Neural progenitor cell (in vitro differentiated cells): ENCODE results near the gene AK4.

Experiments
- EZH2 ChIP-seq: fragments of 200-600 bp; sonication (generic); IDR thresholded peaks from 2 replicates; pipeline ENCODE4 v1.6.1; 2017; ENCODE audit warnings: antibody characterized with exemption, mild to moderate bottlenecking, moderate library complexity
- EZH2phosphoT487 ChIP-seq: fragments of 200-600 bp; sonication (generic); IDR thresholded peaks from 2 replicates; pipeline ENCODE4 v1.6.1; 2017; ENCODE audit warnings: antibody characterized with exemption

DNA sequence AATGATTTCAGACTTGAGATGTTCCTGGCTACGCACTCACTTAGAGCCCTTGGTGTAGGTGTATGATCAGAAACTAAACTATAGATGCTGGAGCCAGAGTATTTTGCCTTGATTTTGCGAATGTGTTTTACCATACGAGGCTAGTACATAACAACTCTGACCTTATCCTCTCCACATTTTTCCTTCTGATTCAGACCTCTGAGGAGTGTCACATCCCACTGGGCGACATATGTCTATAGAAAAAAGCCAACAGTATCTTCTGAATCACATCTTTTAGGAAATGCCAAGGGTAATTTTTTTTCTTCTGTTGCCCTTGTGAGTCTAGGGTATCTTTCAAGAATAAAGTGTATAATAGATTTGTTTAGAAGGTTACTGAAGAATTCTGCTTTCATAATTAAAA is 49.6 kb downstream of the AK4 start:
- TF ChIP-seq EZH2: no peak
- TF ChIP-seq EZH2phosphoT487: no peak
